ENCODE data around the gene RC3H1. TPM values are rescaled to one million over a fixed set of nuclear protein-coding genes. Genes with fewer than 3 reads are reported as not detected.
A peak's percentile ranks its signal among the peaks of the same experiment; 100 is the strongest.

The RC3H1 gene
- total and polyA plus RNA-seq, 2 experiments from 2014 or later: 6.8 to 24.5 TPM

GRCh38 chr1:174052621-174053020 is 30.5 kb upstream of the RC3H1 start (continued):
- TF ChIP-seq EZH2phosphoT487 (IDR thresholded peaks at IDR 0.05; ENCODE audit: unreplicated experiment) (no peak), STAT1 (IDR thresholded peaks at IDR 0.05; ENCODE audit: unreplicated experiment) (no peak), NANOG (IDR thresholded peaks at IDR 0.05; ENCODE audit: borderline replicate concordance) (no peak), JUNB (IDR thresholded peaks at IDR 0.05; ENCODE audit: unreplicated experiment) (no peak), ZNF114 (CRISPR knock-in tag; IDR thresholded peaks at IDR 0.05) (no peak), REST (IDR thresholded peaks at IDR 0.05; ENCODE audit: unreplicated experiment) (no peak), CREB1 (CRISPR knock-in tag; IDR thresholded peaks at IDR 0.05; ENCODE audit: low read depth) (no peak), POLR2AphosphoS5 (IDR thresholded peaks at IDR 0.05; ENCODE audit: low read depth) (no peak), CTCF (conservative IDR thresholded peaks at IDR 0.05; ENCODE audit: low read depth in 2 of 2) (no peak), EZH2 (IDR thresholded peaks at IDR 0.05; ENCODE audit: low read depth, unreplicated experiment) (no peak), ZNF331 (CRISPR knock-in tag; IDR thresholded peaks at IDR 0.05; ENCODE audit: low read depth) (no peak)
- TF ChIP-seq, protein P1, sequence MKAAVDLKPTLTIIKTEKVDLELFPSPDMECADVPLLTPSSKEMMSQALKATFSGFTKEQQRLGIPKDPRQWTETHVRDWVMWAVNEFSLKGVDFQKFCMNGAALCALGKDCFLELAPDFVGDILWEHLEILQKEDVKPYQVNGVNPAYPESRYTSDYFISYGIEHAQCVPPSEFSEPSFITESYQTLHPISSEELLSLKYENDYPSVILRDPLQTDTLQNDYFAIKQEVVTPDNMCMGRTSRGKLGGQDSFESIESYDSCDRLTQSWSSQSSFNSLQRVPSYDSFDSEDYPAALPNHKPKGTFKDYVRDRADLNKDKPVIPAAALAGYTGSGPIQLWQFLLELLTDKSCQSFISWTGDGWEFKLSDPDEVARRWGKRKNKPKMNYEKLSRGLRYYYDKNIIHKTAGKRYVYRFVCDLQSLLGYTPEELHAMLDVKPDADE (IDR thresholded peaks at IDR 0.05): no peak

- Histone ChIP-seq H3K79me2 (replicated peaks; ENCODE audit: insufficient read depth) (no peaks in the 10 kb centered on the region), H3K4me3 (no peak overlapping the region), H2AFZ (peak overlapping the region; percentile 85), H3K27ac (ENCODE audit: low read depth) (no peak overlapping the region), H3K27me3 (ENCODE audit: insufficient read depth) (no peaks in the 10 kb centered on the region), H3K4me1 (ENCODE audit: insufficient read depth) (no peaks in the 10 kb centered on the region), H3K4me2 (no peak overlapping the region), H3K9me2 (ENCODE audit: insufficient read depth) (no peaks in the 10 kb centered on the region), H3K36me3 (ENCODE audit: insufficient read depth) (no peaks in the 10 kb centered on the region), H4K20me1 (replicated peaks; ENCODE audit: insufficient read depth) (no peaks in the 10 kb centered on the region), H3F3A (replicated peaks; ENCODE audit: low read depth) (no peaks in the 10 kb centered on the region)
- Mint-ChIP-seq H3K36me3 (ENCODE audit: low read depth) (no peaks in the 10 kb centered on the region), H3K4me1 (no peaks in the 10 kb centered on the region), H3K27me3 (ENCODE audit: insufficient read depth, low read depth, poor library complexity) (no peaks in the 10 kb centered on the region), H3K4me3 (no peak overlapping the region), H3K27ac (no peak overlapping the region), H3K9me3 (peaks cover 15% of the 10 kb centered on the region; the same call in 2 of the 3 replicates)
- no peak for DNase-seq (ENCODE audit: low spot score)
- ATAC-seq: no peak
- no peak for TF ChIP-seq REST (IDR thresholded peaks at IDR 0.05; ENCODE audit: unreplicated experiment)
- no peak for TF ChIP-seq NANOG (IDR thresholded peaks at IDR 0.05; ENCODE audit: borderline replicate concordance)
Measured at GRCh38 chr1:174051956-174052355, 29.8 kb upstream of the RC3H1 start.

Measured in GM23338 (cell line).